GM19240 (cell line): ENCODE data around the gene CCNDBP1.
"Not testable (repeated sequence)": the region's sequence is repeated elsewhere in the genome, so short reads cannot be mapped to it uniquely, and the experiment has no call there.

Experiments used
- DNase-seq: peaks from one replicate; pipeline ENCODE4 v3.0.0; 2011; ENCODE audit warnings: low spot score; ENCODE audit not compliant: insufficient read length

The CCNDBP1 gene, protein sequence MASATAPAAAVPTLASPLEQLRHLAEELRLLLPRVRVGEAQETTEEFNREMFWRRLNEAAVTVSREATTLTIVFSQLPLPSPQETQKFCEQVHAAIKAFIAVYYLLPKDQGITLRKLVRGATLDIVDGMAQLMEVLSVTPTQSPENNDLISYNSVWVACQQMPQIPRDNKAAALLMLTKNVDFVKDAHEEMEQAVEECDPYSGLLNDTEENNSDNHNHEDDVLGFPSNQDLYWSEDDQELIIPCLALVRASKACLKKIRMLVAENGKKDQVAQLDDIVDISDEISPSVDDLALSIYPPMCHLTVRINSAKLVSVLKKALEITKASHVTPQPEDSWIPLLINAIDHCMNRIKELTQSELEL

DNA sequence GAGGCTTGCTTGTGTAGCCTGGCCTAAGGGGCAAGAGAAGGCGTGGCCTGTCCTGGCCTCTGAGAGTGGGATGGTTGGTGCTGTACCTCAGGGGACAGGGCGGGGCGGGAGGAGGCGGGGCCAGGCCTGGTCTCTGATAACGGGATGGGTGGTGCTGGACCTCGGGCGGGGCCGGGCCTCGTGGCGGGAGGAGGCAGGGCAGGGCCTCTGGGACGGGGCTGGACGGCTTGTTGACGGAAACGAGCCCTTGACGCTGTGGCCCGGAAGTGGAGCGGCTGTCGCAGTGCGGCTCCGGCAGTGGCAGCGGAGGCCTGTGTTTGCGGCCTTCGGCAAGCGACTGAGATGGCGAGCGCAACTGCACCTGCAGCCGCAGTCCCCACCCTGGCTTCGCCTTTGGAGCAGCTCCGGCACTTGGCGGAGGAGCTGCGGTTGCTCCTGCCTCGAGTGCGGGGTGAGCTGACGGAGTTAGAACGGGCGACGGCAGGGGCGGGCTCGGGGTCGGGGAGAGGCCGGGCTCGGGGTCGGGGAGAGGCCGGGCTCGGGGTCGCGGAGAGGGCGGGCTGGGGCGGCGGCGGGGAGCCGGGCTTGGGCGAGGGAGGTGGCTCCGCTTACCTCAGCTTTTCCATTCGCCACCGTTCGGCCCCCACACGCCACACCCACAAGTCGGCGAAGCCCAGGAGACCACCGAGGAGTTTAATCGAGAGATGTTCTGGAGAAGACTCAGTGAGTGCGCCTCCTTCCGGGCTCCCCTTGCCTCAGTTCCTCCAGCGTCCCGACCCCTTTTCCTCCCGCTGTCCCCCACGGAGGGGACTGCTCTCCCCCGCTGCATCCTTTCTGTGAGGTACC is at the start of gene CCNDBP1:
Gene CCNDBP1, plus strand, starts transcription at position 247 of the 846 bp plus-strand sequence. Its CDS starts 96 bp downstream, at position 343.
- DNase-seq, result peak; percentile 97

DNA sequence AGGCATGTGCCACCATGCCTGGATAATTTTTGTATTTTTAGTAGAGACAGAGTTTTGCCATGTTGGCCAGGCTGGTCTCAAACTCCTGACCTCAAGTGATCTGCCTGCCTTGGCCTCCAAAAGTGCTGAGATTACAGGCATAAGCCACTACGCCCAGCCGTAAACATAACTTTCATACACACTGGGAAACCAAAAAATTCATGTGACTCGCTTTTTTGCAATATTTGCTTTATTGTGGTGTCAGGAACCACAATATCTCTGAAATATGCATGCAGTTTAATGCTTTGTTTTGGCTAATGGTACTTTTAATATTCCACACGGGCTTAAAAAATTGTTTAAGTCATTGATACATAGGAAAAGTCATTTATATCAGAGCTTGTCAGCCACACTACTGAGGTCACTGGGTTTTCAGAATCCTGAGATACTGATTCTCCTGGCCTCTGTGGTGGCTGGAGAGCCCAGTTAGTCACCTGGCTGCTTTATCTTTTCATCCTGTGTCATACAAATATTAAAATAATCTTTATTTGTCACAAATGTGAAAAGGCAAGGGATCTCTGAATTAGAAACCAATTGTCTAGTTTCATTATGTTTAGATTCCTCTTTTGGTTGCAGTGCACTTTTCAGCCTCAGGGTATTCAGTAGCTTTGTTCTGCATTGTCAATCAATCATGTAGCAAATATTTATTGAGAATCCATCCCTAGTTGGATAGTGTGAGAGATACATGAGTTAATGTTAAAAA is 41.8 kb upstream of the CCNDBP1 start:
- DNase-seq, result no peak

DNA sequence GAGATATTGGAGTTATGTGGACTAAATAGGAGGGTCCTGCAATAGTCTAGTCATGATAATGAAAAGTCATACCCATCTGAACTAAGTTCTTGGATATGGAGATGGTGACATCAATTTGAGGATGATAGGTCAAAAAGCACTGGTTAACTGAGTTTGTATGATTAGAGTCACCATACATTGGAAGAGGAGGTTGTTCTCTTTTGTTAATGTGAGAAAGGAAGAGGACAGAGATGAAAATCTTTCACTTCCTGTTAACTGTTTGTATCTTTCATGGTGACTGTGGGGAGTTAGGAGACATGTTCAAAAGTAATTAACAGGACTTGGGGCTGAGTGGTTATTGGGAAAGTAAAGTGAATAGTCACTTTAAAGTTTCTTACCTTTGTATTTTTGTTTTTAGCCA is 40.7 kb upstream of the CCNDBP1 start:
- no peak for DNase-seq

DNA sequence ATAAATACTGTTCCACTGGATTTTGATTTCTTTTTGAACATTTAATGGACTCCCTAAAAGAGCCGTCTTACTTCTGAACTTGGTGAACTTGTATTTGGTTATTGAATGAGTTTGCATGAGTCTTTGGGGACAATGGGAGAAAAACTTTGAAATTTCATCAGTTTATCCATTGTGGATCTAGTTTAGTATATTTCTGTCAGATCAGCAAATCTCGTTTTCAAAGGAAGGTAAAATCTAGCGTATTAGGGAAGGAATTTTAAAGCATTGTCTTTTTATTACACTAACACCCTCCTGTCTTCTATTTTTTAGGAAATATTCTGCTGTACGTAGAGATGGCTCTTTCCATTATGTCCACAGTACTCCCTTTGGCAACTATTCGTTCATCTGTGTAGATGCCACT is 39.0 kb upstream of the CCNDBP1 start:
- no peak for DNase-seq

DNA sequence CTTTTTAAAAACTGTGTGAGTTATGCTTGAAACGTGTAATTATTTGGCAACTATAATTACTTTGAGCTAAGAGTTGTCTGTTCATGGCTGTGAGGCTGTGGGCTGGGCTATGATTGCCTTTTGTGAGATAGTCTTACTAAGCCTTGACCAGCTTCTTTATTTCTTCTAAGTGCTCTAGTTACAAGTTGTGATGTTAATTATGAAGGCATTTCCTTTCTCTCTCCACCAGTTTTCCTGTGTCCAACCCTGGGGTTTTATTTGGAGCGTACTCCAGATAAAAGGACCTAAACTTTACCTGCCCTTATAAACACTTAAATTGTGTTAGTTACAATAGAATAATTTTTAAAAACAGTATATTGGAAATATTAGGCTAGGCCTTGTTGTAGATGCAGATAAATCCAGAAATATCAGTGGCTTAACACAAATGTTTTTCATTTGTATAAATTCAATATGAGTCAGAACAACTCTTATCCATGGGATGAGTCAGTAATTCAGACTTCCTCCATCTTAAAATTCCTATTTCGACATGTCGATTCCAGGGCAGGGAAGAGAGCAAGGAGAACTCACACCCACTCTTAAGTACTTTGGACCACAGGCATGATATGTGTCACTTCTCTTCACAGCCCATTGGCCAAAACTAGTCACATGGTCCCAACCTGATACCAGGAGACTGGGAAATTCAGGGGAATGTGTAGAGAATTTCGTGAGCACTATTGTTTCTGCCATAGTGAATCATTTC is 34.8 kb upstream of the CCNDBP1 start:
- no peak for DNase-seq

DNA sequence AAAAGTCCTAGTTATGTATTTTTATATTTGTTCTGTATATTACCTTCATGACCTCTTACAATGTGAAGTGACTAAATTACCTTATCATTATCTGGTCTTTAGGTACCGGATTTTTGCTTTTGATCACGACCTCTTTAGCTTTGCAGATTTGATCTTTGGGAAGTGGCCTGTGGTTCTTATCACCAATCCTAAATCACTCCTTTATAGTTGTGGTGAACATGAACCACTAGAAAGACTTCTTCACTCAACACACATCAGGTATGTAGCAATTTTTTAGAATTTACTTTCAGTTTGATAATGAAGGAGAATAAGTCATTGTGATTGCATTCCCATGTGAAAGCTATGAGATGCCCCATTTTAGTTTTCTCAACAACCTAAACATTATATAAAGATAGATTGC is 33.5 kb upstream of the CCNDBP1 start:
- DNase-seq, result no peak

DNA sequence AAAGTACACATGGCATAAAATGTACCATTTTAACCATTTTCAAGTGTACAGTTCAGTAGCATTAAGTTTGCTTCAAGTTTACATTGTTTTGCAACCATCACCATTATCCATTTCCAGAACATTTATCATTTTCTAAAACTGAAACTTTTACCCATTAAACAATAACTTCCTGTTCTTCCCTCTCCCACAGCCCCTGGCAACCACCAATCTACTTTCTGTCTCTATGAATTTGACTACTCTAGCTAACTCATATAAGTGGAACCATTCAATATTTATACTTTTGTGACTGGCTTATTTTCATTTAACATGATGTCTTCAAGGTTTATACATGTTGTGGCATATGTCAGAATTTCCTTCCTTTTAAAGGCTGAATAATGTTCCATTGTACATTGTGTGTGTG is 31.9 kb upstream of the CCNDBP1 start:
- DNase-seq, result no peak

DNA sequence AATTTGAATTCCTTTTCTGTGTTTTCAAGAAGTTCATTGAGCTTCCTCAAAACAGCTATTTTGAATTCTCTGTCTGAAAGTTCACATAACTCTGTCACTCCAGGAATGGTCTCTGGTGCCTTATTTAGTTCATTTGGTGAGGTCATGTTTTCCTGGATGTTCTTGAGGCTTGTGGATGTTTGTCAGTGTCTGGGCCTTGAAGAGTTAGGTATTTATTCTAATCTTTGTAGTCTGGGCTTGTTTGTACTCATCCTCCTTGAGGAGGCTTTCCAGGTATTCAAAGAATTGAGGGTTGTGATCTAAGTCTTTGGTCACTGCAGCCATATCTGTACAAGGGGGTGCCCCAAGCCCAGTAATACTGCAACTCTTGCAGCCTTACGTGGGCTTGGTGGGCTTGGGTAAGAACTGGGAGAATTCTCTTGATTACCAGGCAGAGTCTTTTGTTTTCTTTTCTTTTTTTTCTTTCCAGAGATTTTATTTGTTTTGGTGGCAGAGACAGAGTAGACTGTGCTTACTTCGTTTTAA is 19.3 kb upstream of the CCNDBP1 start:
- no peak for DNase-seq

DNA sequence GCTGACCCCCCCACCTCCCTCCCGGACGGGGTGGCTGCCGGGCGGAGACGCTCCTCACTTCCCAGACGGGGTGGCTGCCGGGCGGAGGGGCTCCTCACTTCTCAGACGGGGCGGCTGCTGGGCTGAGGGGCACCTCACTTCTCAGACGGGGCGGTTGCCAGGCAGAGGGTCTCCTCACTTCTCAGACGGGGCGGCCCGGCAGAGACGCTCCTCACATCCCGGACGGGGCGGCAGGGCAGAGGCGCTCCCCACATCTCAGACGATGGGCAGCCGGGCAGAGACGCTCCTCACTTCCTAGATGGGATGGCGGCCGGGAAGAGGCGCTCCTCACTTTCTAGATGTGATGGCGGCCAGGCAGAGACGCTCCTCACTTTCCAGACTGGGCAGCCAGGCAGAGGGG is 17.9 kb upstream of the CCNDBP1 start:
- not testable (repeated sequence) for DNase-seq

DNA sequence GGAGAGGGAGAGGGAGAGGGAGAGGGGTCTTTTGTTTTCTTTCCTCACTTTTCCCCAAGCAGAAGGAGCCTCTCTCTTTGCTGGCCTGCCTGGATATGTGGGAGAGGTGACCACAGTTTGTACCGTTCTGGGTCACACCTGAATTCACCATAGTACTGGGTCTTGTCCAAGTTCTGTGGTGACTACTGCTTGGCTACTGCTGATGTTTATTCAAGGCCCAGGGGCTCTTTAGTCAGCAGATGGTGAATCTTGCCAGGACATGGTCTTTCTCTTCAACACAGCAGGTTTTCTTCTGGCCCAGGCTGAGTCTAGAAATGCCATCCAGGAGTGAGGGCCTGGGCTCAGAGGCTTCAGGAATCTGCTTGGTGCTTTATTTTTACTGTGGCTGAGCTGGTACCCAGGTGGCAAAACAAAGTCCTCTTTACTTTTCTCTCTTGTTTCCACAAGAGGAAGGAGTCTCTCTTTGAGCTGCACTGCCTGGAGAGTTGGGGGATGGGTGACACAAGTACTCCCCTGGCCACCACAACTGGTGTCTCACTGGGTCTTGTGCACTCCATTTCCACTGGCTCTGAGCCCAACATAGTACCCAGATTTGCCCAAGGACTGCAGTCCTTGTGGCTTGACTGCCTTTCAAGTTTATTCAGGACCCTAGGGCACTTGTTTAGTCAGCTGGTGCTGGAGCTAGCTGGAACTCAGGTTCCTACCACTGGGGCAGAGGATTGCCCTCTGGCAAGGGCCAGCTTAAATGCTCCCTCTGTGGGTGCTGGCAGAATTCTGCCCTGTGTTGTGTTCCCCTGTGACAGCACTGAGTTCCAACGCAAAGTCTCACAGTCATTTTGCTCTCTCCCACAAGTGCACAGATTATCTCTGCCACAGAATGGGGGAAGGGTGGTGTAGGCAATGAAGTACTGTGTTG is 16.8 kb upstream of the CCNDBP1 start:
- DNase-seq, result no peak

DNA sequence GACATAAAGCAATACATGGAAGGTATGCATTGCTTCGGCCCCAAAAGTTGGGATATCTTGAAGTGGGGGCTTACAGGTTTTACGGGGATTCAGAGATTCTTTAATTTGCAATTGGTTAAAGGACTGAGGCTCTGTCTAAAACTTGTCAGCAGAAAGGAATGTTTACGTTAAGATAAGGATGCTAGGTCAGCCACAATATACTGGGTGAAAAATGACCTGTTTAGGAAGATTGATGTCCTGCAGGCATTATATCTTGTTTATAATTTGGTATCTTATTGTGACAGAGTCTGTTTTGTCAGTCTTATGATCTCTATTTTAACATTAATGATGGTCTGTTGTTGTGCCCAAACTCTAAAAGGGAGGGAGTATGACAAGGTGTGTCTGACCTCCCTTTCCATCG is 15.3 kb upstream of the CCNDBP1 start:
- DNase-seq, result no peak

DNA sequence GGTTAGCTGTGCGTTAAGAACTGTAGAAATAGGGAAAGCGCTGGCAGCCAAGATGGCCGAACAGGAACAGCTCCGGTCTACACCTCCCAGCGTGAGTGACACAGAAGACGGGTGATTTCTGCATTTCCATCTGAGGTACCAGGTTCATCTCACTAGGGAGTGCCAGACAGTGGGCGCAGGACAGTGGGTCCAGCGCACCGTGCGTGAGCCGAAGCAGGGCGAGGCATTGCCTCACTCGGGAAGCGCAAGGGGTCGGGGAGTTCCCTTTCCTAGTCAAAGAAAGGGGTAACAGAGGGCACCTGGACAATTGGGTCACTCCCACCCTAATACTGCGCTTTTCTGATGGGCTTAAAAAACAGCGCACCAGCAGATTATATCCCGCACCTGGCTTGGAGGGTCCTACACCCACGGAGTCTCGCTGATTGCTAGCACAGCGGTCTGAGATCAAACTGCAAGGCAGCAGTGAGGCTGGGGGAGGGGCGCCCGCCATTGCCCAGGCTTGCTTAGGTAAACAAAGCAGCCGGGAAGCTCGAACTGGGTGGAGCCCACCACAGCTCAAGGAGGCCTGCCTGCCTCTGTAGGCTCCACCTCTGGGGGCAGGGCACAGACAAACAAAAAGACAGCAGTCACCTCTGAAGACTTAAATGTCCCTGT is 9.4 kb upstream of the CCNDBP1 start:
- DNase-seq, result not testable (repeated sequence)

DNA sequence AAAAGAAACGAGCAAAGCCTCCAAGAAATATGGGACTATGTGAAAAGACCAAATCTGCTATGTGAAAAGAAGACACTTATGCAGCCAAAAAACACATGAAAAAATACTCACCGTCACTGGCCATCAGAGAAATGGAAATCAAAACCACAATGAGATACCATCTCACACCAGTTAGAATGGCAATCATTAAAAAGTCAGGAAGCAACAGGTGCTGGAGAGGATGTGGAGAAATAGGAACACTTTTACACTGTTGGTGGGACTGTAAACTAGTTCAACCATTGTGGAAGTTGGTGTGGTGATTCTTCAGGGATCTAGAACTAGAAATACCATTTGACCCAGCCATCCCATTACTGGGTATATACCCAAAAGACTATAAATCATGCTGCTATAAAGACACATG is 8.1 kb upstream of the CCNDBP1 start:
- not testable (repeated sequence) for DNase-seq

DNA sequence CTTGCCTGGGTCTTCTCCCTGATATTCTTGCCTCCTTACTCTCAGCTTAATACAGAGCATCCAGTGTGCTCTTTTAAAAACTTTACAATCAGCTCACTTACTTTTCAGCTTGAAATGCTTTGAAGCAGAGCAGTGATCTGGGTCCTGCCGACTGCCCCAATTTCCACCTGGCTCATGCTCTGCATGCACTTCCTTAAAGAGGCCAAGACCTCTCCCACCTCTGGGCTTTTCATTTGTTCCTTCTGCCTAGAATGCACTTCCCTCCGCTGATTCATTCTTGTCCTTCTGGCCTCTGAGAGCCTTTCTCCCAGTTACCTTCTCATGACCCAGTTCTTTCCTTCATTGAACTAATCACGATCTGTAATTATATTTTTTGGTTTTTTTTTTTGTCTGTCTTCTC is 1.9 kb upstream of the CCNDBP1 start:
- no peak for DNase-seq

DNA sequence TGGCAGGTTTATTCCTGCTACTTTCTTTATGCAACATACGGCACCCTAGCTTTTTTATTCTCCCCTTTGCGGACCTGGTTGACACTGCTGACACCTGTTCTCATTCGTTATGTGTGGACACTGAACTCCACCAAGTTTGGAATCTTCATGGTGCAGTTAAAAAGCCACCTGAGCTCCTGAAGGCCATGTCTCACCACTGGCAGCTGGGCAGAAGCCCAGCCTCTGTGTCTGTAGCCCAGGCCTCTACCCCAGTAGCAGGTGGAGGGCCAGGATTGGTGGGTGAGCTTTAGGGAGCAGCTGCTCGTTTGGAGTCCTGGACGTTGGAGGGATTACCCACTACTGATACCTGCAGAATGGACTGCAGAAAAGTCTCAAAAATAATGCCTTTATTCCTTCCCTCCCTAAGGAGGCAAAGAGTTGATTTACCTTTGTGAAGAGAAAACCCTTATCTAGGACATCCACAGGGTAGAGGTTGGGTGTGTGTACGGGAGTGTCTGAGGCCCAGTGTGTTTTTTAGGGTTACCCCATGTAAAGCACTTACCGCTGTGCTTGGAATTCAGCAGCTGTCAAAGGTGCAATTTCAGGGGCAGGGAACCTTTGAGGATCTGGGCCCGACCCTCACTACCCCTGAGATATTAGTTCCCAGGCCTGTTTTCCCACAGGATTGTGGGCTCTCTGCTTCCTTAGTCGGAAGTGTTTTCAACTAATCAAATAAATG is 637 bp upstream of the CCNDBP1 start:
- no peak for DNase-seq

DNA sequence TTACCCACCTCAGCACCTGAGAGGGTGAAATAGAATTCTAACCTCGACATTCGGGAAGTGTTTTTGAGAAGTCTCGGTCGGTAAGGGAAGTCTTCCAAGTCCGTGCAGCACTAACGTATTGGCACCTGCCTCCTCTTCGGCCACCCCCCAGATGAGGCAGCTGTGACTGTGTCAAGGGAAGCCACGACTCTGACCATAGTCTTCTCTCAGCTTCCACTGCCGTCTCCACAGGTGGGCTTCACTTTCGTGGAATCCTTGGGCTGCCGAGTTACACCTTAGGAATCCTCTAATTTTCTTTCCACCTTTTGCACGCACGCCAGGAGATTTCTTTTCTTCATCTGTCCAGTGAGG is 775 bp downstream of the CCNDBP1 start:
- peak; percentile 25 for DNase-seq

DNA sequence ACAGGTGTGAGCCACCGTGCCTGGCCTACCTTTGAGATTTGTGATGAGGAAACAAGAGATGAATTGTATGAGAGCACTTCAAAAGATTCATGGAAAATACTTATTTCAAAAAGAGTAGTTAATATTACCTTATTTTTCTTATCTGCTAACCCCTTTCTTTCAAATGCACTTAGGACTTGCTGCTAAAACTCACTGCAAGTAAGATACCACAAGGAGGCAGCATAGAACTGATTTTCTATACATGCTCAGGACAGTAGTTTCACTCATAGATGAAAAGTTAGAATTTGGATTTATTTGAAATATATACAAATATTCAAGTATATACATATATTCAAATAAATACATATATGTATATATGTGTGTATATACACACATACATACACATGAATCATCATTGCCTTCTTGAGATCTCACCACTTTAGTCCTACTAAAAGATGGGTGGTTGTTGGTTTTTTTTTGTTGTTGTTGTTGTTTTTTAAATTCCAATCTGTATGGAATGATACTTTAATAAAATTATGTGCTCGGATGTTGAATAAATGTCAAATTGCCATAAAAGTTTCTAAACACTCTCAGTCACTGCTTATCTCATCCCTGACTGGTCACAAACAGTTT is 2.4 kb downstream of the CCNDBP1 start:
- DNase-seq, result no peak

DNA sequence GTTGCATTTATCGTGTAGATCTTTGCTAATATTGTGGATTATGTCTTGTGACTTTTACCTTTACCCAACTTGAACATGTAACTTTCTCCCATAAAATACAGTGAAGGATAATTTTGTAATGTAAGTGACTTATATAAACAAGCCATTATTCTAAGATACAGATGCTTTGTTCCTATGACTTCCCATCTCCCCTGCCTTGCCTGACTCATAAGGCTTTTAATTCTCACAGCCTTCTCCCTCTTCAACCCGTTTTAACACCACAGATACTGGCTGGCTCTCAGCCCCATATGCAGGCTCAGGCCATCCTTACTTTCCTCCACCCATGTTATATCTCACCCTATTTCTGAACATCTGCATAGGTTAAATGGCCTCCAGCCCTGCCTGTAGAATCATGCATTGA is 4.1 kb downstream of the CCNDBP1 start:
- DNase-seq, result no peak
